Measurements from ENCODE around the gene ST6GALNAC5.

GRCh38 chr1:76950306-76950705 lies 83.0 kb downstream of the ST6GALNAC5 start:
- TF ChIP-seq CTCF (IDR thresholded peaks at IDR 0.05) (no peak), POLR2A (IDR thresholded peaks at IDR 0.05) (no peak)
